HG03039 (cell line): ENCODE results near the gene ALDH16A1.

Experiments
- ATAC-seq: cut with Tn5 transposase; IDR thresholded peaks from one replicate; pipeline ENCODE4 v1.9.1; 2021; ENCODE audit warnings: mild to moderate bottlenecking, moderate library complexity; ENCODE audit not compliant: unreplicated experiment

Gene ALDH16A1

DNA sequence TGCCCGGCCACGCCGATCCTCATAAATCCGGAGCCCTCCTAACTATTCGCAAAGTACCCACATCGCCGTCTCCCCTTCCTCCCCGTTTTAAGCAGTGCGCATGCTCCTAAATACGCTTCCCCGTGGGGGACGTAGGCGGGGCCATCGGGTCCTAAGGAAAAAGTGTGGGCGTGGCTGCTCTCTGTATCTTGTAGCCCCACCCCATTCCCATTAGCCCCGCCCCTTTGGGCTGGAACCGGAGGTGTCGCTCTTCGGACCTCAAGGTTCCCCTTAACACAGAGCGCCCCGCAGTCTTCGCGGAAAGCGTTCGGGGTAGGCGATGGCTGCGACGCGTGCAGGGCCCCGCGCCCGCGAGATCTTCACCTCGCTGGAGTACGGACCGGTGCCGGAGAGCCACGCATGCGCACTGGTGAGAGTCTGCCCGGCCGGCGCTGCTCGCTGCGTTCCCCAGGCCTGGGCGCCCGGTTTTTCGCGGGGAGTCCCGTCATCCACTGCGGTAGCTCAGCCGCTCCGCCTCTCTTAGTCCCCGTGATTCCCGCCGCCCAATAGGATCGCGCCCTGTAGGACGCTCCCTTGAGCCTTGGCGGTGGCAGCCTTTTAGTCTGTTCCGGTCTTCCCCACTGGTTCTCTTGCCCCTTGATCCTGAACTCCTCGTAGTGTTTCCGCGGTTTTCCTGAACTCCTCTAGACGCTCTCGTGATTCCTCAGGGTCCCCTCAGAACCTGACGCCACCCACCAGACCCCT is at the start of gene ALDH16A1:
TSS of gene ALDH16A1 (plus strand) at position 213 of the 744 bp plus-strand sequence. CDS start at position 320, 107 bp downstream.
- ATAC-seq: peak; percentile 83

DNA sequence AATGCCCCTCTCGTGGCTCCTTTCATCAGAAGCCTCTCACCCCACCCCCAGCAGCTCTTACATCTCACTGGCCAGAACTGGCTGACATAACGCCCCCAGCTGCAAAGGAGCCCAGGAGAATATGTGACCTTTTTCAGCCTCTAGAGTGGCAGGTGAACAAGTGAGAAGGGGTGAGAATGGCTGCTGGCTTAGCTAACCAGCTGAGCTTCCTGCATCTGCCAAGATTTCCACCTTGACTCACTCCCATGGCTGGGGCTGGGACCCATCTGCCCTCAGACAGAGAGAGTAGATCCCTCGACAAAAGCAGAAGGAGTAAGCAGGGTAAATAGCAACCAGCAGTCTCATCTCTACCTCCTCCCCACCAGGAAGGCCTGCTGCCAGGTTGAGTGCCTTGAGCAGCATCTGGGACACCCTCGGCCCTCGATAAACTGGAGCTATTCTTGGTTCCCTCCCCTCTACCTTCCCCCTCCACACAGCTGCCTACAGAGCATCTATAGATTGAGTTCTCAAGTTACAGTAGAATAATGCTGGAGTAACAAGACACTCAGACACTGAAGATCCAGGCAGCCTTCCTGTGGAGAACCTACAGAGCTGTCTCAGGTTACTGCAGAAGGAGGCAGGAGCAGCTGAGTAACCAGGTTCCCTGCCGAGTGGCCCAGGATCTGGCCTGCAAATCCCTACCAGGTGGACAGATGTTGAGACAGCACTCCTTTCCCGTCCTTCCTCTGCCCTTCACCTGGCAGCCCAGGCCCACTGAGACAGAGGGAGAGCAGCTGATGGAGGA is 49.4 kb upstream of the ALDH16A1 start:
- ATAC-seq: no peak

GRCh38 chr19:49407079-49407478 is 45.9 kb upstream of the ALDH16A1 start:
- ATAC-seq: no peak

DNA sequence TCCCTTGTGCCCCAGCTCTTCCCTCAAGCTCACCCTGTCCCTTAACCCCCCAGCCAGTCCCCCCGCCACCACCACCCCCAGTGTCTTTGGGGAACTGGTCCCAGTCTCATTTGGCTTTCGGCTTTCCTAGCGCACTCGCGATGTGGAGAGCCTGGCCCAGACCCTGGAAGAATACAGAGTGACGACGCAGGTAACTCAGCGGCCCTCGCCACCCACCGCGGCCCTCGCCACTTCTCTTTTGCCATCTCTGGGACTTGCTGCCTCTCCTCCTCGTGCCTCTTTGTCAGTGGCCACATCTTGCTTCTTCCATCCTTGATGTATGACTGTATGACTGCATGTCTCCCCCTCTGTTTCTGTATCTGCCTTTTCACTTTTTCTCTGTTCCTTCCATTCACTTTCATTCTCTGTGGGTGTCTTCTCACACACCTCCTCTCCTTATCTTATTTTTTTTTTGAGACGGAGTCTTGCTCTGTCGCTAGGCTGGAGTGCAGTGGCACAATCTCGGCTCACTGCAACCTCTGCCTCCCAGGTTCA is 45.5 kb upstream of the ALDH16A1 start:
- ATAC-seq: no peak

DNA sequence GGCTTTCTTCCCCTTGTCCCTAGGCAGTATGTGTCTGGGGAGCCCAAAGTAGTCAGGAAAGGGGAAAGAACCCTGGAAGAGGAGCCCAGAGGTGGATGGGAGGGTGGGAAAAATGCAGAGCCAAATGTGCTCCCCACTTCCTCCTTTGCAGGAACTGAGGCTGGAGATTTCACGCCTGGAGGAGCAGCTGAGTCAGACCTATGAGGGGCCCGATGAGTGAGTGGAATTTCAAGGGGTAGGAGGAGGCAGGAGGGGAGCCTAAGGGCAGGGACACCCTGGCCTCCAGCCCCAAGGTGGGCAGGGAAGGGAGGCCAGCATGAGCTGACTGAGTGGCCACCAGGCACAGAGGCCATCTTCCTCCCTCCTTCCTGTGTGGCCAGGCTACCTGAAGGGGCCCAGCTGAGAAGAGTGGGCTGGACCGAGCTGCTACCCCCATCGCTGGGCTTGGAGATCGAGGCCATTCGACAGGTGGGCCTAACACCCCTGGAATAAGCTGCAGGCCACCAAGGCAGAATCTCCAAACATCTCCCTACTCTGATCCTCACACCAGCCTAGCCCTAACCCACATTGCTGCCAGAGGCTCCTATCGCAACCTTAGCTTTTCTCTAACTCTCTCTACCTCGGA is 44.1 kb upstream of the ALDH16A1 start:
- no peak for ATAC-seq

GRCh38 chr19:49409441-49410029 is 43.5 kb upstream of the ALDH16A1 start:
- ATAC-seq: no peak

- ATAC-seq: no peak
Measured at GRCh38 chr19:49411681-49412326, 41.2 kb upstream of the ALDH16A1 start.

- no peak for ATAC-seq
Measured at GRCh38 chr19:49413348-49413747, 39.7 kb upstream of the ALDH16A1 start.

DNA sequence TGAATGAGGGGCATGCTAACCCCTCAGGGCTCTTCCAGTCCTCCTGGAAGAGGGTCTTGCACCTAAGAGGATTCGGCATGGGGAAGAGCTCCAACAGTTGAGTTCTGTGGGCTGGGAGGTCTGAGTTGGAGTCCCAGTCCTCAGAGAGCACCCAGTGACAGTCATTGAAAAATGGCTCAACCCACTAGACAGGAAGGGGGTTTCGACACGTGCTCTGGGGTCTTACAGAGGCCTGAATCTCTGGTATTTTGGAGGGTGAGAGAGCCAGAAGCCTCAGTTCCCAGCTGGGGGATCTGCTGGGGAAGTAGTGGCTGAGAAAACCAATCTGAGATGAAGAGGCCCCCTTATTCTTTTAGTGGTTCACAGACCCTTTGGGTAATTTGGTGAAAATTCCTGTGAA is 38.8 kb upstream of the ALDH16A1 start:
- no peak for ATAC-seq

DNA sequence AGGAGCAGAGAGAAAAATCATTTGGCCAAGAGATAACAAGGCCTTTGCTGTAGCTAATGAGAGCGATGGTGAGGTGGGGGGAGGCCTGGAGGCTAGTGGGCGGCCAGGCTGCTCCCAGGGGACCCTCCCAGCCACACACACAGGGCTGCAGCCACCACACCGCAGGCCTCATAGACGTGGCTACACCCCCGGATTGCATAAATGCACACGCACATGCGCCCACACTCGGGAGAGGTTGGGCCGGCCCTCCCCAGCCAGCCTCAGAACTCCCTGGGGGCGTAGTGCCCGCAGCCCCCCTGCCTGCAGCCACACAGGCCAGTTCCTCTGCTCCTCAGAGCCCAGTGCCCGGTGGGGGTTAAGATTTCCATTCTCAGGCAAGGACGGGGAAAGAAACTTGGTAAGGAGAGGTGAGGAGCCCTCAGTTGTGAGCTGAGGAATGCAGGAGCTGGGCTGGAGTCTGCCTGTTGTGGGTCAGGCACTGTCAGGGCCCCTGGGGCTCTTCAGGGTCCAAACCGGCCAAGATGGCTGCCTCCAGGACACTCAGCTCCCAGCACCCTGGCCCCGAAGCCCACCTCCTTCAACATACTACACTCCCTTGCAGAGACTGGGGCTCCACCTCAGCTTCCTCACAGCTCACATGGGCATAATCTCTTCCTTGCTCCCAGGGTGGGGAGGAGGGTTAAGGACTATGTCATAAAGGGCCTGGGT is 37.8 kb upstream of the ALDH16A1 start:
- ATAC-seq: no peak

- ATAC-seq: no peak
Measured at GRCh38 chr19:49415810-49416200, 37.2 kb upstream of the ALDH16A1 start.

DNA sequence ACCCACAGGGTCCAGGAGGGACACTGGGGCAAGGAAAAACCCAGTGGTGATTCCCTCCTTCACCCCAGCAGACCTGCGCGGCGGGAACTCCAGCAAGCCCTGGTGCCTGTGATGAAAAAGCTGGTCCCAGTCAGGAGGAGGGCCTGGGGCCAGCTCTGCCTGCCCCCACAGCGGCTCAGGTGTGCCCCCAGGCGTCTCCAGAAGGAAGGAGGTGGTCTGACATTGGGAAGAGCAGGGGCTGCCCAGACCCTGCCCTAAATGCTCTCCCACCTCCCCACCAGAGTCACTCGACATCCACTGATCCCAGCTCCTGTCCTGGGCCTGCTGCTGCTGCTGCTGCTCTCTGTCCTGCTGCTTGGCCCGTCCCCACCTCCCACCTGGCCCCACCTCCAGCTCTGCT is 35.9 kb upstream of the ALDH16A1 start:
- ATAC-seq: no peak

DNA sequence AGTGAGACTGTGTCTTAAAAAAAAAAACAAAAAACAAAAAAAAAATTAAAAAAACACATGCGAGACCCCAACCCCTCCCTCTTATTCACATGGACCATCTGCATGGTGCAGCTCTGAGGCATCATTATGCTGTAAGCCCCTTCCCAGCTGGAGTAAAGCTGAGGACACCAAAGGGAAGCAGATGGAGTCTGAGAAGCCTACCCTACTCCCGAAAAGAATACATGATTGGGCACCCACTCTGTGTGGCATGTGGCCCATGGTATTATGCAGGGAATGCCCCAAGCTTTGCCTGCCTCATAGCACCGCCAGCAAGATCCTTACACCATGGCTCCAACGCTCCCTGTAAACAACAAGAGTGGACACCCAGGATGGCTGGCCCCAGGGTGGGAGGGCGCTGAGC is 34.5 kb upstream of the ALDH16A1 start:
- no peak for ATAC-seq

DNA sequence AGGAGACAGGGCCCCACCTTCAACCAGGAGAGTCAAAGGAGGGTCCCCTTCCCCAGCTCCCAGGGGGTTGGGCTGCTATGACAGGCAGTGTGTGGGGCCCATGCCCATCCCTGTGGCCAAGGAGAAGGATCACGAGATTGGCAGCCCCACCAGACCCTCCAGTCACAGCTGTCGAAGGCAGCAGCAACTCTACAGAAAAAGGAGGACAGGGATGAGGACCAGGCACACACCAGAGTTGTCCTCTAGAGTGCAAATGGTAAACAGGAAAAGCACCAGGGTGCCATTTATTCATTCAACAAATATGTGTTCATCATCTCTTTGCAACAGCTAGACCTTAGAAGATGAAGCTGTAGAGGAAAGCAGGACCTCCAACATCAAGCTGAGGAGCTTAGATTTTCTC is 33.9 kb upstream of the ALDH16A1 start:
- no peak for ATAC-seq

DNA sequence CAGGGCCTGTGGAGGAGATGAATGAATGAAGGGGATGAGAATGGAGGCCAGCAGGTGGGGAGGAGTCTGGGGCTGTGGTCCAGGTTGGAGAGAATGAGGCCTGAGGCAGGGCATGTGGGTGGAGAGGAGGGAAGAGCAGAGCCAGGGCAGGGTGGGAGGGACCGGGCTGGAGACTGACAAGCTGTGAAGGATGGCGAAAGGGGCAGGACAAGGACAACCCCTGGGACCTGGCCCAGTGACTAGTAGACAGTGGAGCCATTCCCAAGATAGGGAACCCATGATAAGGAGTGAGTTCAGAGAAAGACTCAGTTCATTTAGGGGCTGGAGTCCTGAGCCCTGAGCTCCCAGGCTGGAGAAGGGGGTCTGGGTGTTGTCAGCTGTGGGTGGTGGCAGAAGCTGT is 32.8 kb upstream of the ALDH16A1 start:
- ATAC-seq: no peak

GRCh38 chr19:49421039-49421877 is 31.8 kb upstream of the ALDH16A1 start:
- ATAC-seq: no peak

- no peak for ATAC-seq
Measured at GRCh38 chr19:49421878-49422202, 31.2 kb upstream of the ALDH16A1 start.

DNA sequence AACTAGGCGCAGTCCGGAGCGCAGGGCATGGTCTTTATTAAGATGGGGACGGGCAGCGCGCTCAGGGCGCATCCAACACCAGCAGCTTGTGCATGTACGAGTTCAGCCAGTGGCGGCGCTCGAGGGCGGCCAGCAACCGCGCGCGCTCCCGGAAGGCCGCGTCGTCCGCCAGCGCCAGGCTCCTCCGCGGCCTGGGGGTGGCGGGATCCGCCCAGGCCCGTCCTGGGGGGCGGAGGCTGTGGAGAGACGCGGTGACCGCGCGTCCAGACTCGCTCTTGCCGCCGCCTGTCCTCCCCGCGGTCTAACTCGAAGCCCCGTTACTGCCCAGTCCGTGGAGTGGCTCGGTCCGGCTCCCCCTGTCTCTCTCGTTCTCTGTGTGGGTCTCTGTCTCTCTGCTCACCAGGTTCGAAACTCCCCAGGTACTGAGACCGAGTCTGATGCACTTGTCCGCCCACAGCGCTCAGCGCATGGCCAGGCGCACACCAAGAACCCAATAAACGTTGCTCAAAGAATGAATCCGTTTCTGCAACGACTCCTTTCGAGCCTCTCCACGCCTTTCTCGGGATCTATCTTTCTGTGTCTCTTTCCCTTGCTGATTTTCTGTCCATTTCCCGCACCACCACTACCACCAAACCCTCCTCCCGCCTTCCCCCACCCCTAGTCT is 30.5 kb upstream of the ALDH16A1 start:
- ATAC-seq: no peak
